GM18868 (cell line): ENCODE data around the gene ALOX12.
"Not testable (repeated sequence)": the region's sequence is repeated elsewhere in the genome, so short reads cannot be mapped to it uniquely, and the experiment has no call there.

Experiments
- ATAC-seq: cut with Tn5 transposase; IDR thresholded peaks from one replicate; pipeline ENCODE4 v1.9.1; 2021; ENCODE audit warnings: mild to moderate bottlenecking, moderate library complexity; ENCODE audit not compliant: unreplicated experiment

Gene ALOX12

GRCh38 chr17:6995500-6996255, at the start of gene ALOX12:
TSS of gene ALOX12 (plus strand) at chr17:6996049. CDS start at chr17:6996118, 69 bp downstream.
- no peak for ATAC-seq

DNA sequence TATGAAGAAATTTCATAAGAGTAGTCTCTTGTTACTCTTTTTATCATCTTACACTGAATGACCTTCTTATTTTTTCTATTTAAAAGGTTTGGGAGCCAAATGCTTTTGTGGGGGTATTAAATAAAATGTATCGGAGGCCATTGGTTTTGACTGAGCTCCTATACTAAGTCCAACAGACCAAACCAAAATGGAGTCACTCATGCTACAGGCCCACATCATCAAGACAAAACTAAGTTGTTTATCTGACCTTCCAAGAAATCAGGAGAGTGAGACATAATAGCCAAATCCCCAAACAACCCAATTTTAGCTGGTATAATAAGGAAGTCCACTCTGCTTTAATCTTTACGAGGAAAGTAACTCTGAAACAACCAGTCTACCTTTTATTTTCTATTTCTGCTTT, 48.1 kb upstream of the ALOX12 start:
- ATAC-seq: no peak

DNA sequence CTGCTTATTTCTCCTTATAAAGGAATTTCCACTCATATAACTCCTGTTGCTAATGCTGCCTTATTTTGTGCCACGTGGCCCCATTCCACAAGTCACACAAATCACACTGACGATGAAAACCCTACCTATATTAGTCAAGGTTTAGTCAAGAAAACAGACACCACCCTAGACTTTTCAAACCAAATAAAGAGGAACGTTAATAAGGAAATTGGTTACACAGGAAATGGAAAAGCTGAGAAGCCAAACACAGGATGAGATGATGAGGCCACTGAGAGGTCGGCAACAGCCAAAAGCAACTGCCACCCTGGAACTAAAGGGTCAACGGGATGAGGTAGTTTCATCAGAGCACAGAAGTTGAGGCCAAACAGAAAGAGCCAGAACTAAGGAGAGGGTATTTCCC, 47.3 kb upstream of the ALOX12 start:
- ATAC-seq: no peak

DNA sequence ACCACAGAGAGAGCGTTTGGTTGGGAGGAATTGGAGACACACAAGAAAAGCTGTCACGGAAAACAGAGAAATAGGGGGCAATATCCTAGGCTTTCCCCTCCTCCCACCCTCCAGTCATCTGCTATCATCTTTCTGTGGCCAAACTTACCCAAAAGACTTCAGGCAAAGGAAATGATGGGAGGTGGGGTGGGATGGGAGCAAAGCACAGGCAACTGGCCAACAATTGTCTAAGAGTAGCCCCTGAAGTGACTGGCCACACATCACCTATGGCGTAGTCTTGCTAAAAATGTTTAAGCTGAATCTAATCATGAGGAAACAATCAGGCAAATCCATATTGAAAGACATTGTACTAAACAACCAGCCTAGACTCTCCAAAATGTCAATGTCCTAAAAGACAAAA, 46.9 kb upstream of the ALOX12 start:
- ATAC-seq: no peak

- ATAC-seq: not testable (repeated sequence)
Observed at GRCh38 chr17:6950938-6951337, 44.9 kb upstream of the ALOX12 start.

GRCh38 chr17:6953689-6954088, 42.2 kb upstream of the ALOX12 start:
- ATAC-seq: no peak

DNA sequence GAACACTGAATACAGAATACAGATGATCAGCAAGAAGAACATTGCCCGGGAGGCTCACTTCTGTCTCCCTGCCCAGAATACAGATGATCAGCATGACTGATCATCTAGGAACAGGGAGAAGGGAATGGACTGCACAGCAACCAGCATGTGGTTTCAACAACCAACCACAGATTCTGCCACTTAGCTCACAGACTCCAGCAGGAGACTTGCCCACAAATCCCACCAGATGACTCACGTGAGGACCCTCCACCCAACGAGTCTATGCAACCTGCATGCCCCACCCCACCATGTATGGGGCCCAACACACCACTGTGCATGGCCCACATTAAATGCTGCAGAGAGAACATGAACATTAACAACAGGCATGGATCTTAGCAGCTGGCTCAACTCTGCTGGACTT, 36.1 kb upstream of the ALOX12 start:
- ATAC-seq: no peak

GRCh38 chr17:6969323-6969726, 26.5 kb upstream of the ALOX12 start:
- no peak for ATAC-seq

DNA sequence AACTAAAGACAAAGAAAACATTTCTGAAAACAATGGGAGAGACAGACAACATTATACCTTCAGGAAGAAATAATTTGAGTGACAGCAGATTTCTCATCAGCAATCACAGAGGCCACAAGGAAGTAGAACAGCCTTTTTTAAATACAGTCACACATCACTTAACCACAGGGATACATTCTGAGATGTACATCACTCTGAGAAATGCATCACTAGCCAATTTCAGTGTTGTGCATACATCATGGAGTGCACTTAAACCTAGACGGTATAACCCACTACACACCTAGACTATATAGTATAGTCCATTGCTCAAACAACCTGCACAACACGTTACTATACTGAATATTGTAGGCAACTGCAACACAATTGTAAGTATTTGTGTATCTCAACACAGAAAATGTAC, 24.9 kb upstream of the ALOX12 start:
- no peak for ATAC-seq

GRCh38 chr17:6979440-6979839, 16.4 kb upstream of the ALOX12 start:
- not testable (repeated sequence) for ATAC-seq

DNA sequence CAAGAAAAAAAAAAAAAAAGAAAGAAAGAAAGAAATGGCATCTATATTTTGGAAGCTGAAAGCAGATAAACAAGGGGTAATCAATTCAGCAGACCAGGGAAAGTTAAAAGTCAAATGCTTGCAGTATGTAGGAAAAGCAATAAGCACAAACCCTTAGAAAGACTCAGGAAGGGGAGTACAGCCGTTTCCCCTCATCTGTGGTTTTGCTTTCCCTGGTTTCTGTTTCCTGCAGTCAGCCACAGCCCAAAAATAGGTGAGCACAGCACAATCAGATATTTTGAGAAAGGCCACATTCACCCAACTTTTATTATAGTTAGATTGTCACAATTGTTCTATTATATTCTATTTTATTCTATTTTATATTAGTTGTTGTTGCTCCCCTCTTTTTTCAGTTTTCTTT, 14.4 kb upstream of the ALOX12 start:
- ATAC-seq: no peak

DNA sequence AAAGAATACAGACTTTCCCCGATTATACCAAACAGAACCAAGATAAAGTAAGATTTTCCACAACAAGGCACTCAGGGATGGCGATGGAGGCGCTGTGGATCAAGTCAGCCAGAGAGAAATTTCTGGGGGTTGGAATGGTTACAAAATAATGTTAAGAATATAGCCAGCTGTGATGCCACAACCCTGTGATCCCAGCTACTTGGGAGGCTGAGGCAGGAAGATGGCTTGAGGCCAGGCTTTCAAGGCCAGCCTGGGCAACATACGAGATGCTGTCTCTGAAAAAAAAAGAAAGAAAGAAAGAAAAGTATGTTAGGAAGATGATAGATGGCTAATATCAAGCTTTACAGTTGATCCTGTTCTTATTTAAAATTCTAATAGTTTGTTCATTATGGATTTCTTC, 10.6 kb upstream of the ALOX12 start:
- no peak for ATAC-seq

DNA sequence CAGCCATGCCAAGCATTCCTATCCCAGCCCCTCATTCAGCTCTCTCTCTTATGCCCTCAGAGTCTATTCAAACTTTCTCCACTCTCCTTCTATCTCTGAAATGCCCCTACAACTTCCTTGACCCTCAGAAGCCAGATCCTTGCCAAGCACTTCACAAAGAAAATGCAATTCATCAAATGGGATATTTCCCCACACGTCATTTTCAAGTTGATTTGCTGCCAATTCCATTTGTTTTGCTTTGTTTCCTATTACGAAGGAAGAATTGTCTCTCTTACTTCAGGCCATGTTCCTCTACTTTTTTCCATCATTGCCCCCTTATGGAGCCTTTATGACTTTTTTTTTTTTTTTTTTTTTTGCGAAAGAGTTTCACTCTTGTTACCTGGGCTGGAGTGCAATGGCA, 9.2 kb upstream of the ALOX12 start:
- no peak for ATAC-seq

DNA sequence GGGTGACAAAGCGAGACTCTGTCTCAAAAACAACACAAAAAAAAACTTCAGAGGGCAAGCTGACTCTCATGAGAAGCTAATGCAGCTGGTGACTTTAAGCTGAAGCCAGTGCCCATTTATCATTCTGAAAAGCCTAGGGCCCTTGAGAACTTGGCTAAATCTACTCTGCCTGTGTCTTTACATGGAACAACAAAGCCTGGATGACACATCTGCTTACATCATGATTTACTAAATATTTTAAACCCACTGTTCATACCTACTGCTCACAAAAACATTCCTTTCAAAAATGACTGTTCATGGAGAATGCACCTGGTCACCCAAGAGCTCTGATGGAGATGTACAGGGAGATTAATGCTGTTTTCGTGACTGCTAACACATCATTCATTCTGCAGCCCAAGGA, 6.1 kb upstream of the ALOX12 start:
- ATAC-seq: no peak

DNA sequence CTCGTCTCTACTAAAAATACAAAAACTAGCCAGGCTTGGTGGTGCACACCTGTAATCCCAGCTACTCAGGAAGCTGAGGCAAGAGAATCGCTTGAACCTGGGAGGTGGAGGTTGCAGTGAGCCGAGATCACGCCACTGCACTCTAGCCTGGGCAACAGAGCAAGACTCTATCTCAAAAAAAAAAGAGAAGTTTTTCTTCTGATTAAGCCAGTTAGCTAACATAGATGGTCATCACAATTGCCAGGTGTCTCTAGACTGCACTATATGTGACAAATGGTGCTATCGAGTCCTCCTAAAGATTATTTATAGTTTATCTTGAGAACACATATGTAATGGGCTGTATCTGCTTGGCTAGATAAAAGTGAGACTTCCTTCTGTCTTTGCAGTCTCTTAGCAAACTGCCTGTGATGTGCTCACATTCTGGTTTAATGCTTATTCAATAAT, 2.2 kb upstream of the ALOX12 start:
- ATAC-seq: not testable (repeated sequence)

DNA sequence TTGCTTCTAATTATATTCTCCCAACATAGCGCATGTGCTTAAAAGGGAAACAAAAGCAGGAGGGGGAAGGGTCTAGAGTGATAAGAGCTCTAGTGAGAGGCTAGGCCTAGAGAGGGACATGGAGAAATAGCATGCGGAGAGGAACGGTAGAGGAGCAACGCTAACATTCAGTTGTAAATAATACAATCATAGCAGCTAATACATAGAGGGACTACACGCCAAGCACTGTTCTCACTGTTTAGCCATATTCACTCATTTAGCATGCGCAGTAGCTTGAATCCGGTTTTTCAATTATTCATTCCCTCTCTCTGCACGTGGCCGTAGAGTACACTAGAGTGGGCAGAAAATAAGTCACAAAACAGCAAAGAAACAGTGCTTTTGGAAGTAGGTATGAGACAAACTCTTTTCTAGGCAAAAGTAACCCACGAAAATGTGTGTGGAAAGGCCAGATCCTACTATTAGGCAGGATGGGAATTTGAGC, 1.7 kb upstream of the ALOX12 start:
- no peak for ATAC-seq

- ATAC-seq: no peak
Observed at GRCh38 chr17:6994666-6995256, 1.1 kb upstream of the ALOX12 start.

- no peak for ATAC-seq
Observed at GRCh38 chr17:6996256-6997011, 585 bp downstream of the ALOX12 start.

- no peak for ATAC-seq
Observed at GRCh38 chr17:6997171-6997570, 1.3 kb downstream of the ALOX12 start.

DNA sequence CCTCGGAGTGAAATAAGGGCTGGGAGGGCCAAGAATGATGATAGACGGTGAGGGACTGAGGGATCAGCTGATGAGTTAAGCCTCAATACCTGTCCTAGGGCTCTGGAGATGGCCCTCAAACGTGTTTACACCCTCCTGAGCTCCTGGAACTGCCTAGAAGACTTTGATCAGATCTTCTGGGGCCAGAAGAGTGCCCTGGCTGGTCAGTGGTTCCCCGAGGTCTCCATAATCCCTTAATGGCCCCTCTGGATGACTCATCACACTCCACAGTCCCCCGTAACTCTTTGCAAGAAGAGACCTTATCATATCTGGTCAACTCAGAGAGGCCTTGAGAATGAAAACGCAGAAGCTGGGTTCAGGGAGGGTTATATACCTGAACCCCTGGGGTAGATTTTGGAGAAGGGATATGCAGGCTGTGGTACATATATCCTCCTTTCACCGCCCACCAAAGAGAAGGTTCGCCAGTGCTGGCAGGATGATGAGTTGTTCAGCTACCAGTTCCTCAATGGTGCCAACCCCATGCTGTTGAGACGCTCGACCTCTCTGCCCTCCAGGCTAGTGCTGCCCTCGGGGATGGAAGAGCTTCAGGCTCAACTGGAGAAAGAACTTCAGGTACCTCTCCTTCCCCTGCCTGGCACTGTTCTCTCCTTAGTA, 3.1 kb downstream of the ALOX12 start:
- ATAC-seq: no peak

DNA sequence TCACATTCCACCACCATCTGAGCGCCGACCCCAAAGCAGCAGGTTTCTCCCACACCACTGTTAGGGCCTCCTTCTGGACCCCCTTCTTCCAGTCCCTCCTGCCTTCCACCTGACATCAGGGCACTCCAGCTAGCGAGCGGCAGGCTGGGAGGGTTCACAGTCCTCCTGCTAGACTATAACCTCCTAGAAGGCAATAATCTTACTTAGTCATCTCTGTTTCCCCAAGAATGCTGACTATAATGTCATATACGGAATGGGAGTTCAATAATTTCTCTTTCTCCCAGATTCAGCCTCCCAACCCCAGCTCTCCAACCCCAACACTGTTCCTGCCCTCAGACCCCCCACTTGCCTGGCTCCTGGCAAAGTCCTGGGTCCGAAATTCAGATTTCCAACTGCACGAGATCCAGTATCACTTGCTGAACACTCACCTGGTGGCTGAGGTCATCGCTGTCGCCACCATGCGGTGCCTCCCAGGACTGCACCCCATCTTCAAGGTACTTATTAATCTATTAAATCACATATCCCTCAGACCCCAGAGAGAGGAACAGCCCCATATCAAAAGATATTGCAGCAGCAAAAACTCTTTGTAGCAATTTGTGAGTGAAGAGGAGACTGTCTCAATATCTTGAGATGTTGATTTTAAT, 5.6 kb downstream of the ALOX12 start:
- ATAC-seq: no peak
